Gastroesophageal sphincter (tissue), 3 donors: ENCODE measurements around the gene EEF1E1.
"Not testable (repeated sequence)": the region's sequence is repeated elsewhere in the genome, so short reads cannot be mapped to it uniquely, and the experiment has no call there.

Source experiments
- CTCF ChIP-seq, 4 experiments: fragments of 200-600 bp in 2 of 4; fragments of 450-650 bp in 2 of 4; sonication (generic) in 1 of 4; IDR thresholded peaks; one replicate each; pipeline ENCODE4 v1.5.1; 2017 to 2019; ENCODE audit warnings: antibody characterized with exemption in 4 of 4, mild to moderate bottlenecking in 2 of 4, moderate library complexity in 2 of 4
- EP300 ChIP-seq: sonication (generic); formaldehyde crosslinking; IDR thresholded peaks from one replicate; pipeline ENCODE4 v1.6.1; 2017; ENCODE audit warnings: antibody characterized with exemption, mild to moderate bottlenecking
- POLR2A ChIP-seq, 2 donors: fragments of 450-650 bp; IDR thresholded peaks; one replicate each; pipeline ENCODE4 v1.6.1; 2017; ENCODE audit warnings: antibody characterized with exemption in 2 of 2, mild to moderate bottlenecking in 2 of 2, moderate library complexity in 1 of 2
- POLR2AphosphoS5 ChIP-seq: sonication (generic); formaldehyde crosslinking; IDR thresholded peaks from one replicate; pipeline ENCODE4 v1.6.1; 2017; ENCODE audit warnings: antibody characterized with exemption

DNA sequence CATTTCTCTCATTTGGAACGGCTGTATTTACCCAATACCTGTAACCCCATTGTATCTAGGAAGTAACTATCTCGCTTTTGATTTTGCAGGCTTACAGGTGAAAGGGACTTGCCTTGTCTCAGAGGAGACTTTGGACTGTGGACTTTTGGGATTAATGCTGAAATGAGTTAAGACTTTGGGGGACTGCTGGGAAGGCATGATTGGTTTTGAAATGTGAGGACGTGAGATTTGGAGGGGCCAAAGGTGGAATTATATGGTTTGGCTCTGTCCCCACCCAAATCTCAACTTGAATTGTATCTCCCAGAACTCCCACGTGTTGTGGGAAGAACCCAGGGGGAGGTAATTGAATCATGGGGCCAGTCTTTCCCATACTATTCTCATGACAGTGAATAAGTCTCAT, 56.6 kb downstream of the EEF1E1 start:
- TF ChIP-seq POLR2A (IDR thresholded peaks at IDR 0.05); CTCF (IDR thresholded peaks at IDR 0.05); EP300; POLR2AphosphoS5: not testable (repeated sequence)
